ENCODE results near the gene CHRNB4. TPM values are rescaled to one million over a fixed set of nuclear protein-coding genes. Genes with fewer than 3 reads are reported as not detected.

Gene CHRNB4
- total RNA-seq, 1 donor from 2014 or later = not detected

DNA sequence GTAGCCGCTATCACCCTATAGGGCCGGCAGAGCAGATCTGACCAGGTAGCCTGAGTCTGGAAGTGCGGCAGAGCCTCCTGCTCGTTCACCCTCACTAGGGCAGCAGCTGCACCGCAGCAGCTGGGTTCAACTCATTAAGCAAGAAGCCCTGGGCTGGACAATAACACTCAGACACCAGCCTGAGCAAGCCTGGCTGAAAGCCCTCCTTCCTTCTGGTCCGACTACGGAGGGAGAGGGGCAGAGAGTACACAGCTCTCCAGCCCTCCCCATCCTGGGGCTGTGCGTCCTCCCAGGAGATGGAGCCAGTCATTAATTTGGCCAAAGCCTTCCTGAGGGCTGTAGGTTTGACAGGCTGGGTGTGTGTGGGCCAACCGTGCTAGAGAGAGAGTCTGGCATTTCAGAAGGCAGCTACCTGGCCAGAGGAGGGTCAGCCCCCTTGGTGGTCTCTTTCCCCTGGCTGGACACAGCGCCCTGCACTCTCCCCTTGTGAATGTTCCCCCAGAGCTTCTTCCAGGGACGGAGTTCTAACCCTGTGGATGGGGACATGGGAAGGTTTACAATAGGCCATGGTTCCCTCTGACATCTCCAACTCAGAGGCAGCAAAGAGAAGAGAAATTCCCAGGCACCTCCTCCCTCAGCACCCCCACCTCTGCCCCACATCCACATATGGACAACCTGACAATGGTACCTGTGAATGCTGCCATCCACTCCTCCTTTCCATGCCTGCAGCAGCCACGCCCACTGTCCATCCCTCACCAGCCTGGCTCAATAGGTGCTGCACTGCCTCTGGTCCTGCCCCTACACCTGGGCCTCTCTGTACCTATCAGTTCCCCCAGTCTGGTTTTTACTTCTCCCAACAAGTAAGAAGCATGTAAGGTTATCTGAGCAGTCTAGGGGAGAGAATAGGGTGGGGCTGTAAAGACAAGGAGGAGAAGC lies 6.5 kb downstream of the CHRNB4 start:
- no peaks in the 10 kb centered on the region for H3K36me3 Mint-ChIP-seq (ENCODE audit: low read depth, unreplicated experiment)
- DNase-seq (ENCODE audit: low spot score) = no peak
- H3K4me1 Mint-ChIP-seq (ENCODE audit: unreplicated experiment) = no peaks in the 10 kb centered on the region
- H3K9me3 Mint-ChIP-seq (ENCODE audit: unreplicated experiment) = no peaks in the 10 kb centered on the region
- no peak overlapping the region for H3K4me3 Mint-ChIP-seq (ENCODE audit: unreplicated experiment)
- no peak overlapping the region for H3K27ac Mint-ChIP-seq (ENCODE audit: unreplicated experiment)
- H3K27me3 Mint-ChIP-seq (ENCODE audit: unreplicated experiment) = peaks cover 6% of the 10 kb centered on the region
- TF ChIP-seq, protein P1, sequence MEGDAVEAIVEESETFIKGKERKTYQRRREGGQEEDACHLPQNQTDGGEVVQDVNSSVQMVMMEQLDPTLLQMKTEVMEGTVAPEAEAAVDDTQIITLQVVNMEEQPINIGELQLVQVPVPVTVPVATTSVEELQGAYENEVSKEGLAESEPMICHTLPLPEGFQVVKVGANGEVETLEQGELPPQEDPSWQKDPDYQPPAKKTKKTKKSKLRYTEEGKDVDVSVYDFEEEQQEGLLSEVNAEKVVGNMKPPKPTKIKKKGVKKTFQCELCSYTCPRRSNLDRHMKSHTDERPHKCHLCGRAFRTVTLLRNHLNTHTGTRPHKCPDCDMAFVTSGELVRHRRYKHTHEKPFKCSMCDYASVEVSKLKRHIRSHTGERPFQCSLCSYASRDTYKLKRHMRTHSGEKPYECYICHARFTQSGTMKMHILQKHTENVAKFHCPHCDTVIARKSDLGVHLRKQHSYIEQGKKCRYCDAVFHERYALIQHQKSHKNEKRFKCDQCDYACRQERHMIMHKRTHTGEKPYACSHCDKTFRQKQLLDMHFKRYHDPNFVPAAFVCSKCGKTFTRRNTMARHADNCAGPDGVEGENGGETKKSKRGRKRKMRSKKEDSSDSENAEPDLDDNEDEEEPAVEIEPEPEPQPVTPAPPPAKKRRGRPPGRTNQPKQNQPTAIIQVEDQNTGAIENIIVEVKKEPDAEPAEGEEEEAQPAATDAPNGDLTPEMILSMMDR (IDR thresholded peaks at IDR 0.05; ENCODE audit: unreplicated experiment) = no peak

DNA sequence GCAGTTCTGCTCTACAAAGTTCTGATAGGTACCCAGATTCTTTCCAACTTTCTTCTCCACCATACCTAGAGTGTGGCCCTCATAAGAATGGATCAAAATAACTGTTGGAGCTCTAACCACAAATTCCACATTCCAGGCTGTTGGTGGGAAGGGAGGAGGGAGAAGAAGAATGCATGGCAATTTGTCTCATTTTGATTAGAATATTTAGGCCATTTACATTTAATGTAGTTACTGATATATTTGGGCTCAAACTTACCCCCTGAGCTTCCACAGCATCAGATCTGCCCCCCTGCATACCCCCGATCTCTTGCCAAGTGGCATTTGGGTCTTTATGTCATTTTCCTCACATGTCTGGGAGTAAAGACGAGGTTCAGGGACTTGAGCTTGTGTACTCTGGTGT lies 7.7 kb downstream of the CHRNB4 start:
- Mint-ChIP-seq H3K4me3 (ENCODE audit: unreplicated experiment) (no peak overlapping the region), H3K9me3 (ENCODE audit: unreplicated experiment) (no peaks in the 10 kb centered on the region), H3K27me3 (ENCODE audit: unreplicated experiment) (peaks cover 6% of the 10 kb centered on the region), H3K4me1 (ENCODE audit: unreplicated experiment) (no peaks in the 10 kb centered on the region), H3K27ac (ENCODE audit: unreplicated experiment) (no peak overlapping the region), H3K36me3 (ENCODE audit: low read depth, unreplicated experiment) (no peaks in the 10 kb centered on the region)
- TF ChIP-seq, protein P1 (IDR thresholded peaks at IDR 0.05; ENCODE audit: unreplicated experiment) = no peak
- no peak for DNase-seq (ENCODE audit: low spot score)

DNA sequence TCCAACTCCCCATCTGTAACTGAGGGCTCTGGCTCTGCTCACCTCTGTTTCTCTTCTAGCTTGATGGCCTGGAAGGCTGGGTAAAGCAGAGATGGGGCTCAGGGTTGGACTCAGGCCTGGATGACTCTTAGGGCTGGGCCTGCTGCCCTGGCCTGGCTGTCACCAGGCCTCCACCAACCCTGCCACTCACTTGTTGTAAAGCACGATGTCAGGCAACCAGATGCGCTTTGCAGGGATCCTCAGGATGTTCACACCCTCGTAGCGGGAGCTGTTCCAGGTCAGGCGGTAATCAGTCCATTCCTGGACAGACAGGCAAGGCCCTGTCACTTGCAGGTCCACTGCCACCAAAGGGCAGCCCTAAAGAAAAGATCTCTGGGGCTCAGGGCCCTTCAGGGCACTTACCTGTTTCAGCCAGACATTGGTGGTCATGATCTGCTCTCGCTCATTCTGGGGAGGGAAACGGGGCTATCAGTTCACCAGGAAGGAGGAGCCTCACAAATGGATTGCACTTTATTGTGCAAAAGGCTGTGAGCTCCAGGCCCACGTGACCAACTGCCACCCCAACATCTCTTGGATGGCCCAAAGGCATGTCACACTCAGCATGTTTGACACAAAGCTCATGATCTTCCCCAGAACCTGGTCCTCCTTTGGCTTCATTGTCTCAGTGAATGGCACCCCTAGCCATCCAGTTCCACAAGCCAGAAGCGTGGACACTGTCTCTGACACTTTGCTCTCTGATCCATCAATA lies 9.9 kb downstream of the CHRNB4 start:
- H3K9me3 Mint-ChIP-seq (ENCODE audit: unreplicated experiment) = no peaks in the 10 kb centered on the region
- peaks cover 6% of the 10 kb centered on the region for H3K27me3 Mint-ChIP-seq (ENCODE audit: unreplicated experiment)
- TF ChIP-seq, protein P1 (IDR thresholded peaks at IDR 0.05; ENCODE audit: unreplicated experiment) = no peak
- DNase-seq (ENCODE audit: low spot score) = no peak
- no peak overlapping the region for H3K4me3 Mint-ChIP-seq (ENCODE audit: unreplicated experiment)
- no peaks in the 10 kb centered on the region for H3K36me3 Mint-ChIP-seq (ENCODE audit: low read depth, unreplicated experiment)
- H3K4me1 Mint-ChIP-seq (ENCODE audit: unreplicated experiment) = no peaks in the 10 kb centered on the region
- H3K27ac Mint-ChIP-seq (ENCODE audit: unreplicated experiment) = no peak overlapping the region

DNA sequence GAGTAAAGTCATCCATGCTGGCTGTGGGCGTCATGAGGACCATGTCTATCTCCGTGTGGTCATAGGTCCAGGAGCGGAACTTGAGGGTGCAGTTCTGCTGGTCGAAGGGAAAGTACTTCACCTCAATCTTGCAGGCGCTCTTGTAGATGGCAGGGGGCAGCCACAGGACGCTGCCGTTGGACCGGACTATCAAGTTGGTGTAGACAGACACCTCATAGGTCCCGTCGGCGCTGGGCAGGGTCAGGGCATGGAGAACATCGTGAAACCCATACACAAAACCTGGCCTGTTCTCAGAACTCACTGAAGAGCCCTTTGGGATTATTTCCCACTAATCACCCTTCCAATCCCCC lies 11.3 kb downstream of the CHRNB4 start:
- Mint-ChIP-seq H3K36me3 (ENCODE audit: low read depth, unreplicated experiment) (no peaks in the 10 kb centered on the region), H3K27ac (ENCODE audit: unreplicated experiment) (no peak overlapping the region), H3K9me3 (ENCODE audit: unreplicated experiment) (no peaks in the 10 kb centered on the region), H3K4me3 (ENCODE audit: unreplicated experiment) (no peak overlapping the region), H3K27me3 (ENCODE audit: unreplicated experiment) (peaks cover 4% of the 10 kb centered on the region), H3K4me1 (ENCODE audit: unreplicated experiment) (peaks cover 5% of the 10 kb centered on the region)
- TF ChIP-seq, protein P1 (IDR thresholded peaks at IDR 0.05; ENCODE audit: unreplicated experiment) = no peak
- no peak for DNase-seq (ENCODE audit: low spot score)

Data from endothelial cell (in vitro differentiated cells).